Activated T-helper 2 cell treated with anti-CD3 and anti-CD28 coated beads, Interferon-gamma antibody, Interleukin-2, Interleukin-4, amounts not matched to agents 10 μg/mL and 5 μg/mL and 100 μg/mL, durations not matched to agents 14 hours and 24 hours and 36 hours (primary cell): ENCODE data around the gene SLC25A45. TPM values are rescaled to one million over a fixed set of nuclear protein-coding genes. Genes with fewer than 3 reads are reported as not detected.

Source experiments
- DNase-seq: peaks from one replicate; pipeline ENCODE4 v3.0.0; 2021; ENCODE audit warnings: low spot score
- H3K27ac Mint-ChIP-seq: one replicate; pipeline ENCODE4 v1.8.0; 2021; ENCODE audit warnings: mixed read lengths
- H3K27me3 Mint-ChIP-seq: one replicate; pipeline ENCODE4 v1.8.0; 2021; ENCODE audit warnings: low read depth, mixed read lengths
- H3K36me3 Mint-ChIP-seq: one replicate; pipeline ENCODE4 v1.8.0; 2021; ENCODE audit warnings: low read depth, mixed read lengths
- H3K4me1 Mint-ChIP-seq: one replicate; pipeline ENCODE4 v1.8.0; 2021; ENCODE audit warnings: low read depth, mixed read lengths
- H3K4me3 Mint-ChIP-seq: one replicate; pipeline ENCODE4 v1.8.0; 2021; ENCODE audit warnings: low read depth, mild to moderate bottlenecking, moderate library complexity, mixed read lengths
- H3K9me3 Mint-ChIP-seq: one replicate; pipeline ENCODE4 v1.8.0; 2021; ENCODE audit warnings: mixed read lengths
- intact Hi-C: fragments of 100-400 bp; cut with micrococcal nuclease; formaldehyde crosslinking; loops from one replicate; pipeline ENCODE4 v1.15.1; 2023
- total RNA-seq: library from RNA; stranded (reverse); gene quantifications from 2 replicates; pipeline ENCODE4 v1.2.3, GENCODE V29; 2022

The SLC25A45 gene
- total RNA-seq, 1 donor from 2014 or later, result 16.3 TPM

- no peak for DNase-seq
- Mint-ChIP-seq H3K27ac (no peak overlapping the region), H3K9me3 (no peaks in the 10 kb centered on the region), H3K4me3 (no peak overlapping the region), H3K4me1 (peaks cover 5% of the 10 kb centered on the region), H3K27me3 (no peaks in the 10 kb centered on the region), H3K36me3 (no peaks in the 10 kb centered on the region)
- intact Hi-C loops, result no loop called here
Measured at GRCh38 chr11:65325435-65325834, 57.0 kb downstream of the SLC25A45 start.

Other genes with a start within 250 kb of the SLC25A45 start
- 40.1 and 42.2 TPM in 2 replicates for gene SYVN1, start 248.1 kb downstream of the SLC25A45 start, total RNA-seq
- gene SPDYC, start 212.4 kb downstream of the SLC25A45 start, total RNA-seq, result not detected in 2 replicates
- gene CAPN1, start 200.7 kb downstream of the SLC25A45 start, total RNA-seq, result 143 and 144 TPM in 2 replicates
- 74.5 and 74.6 TPM in 2 replicates for gene POLA2, start 120.7 kb downstream of the SLC25A45 start, total RNA-seq
- gene CDC42EP2, start 67.8 kb downstream of the SLC25A45 start, total RNA-seq, result 3.4 and 5.1 TPM in 2 replicates
- 77.0 and 78.1 TPM in 2 replicates for gene DPF2, start 48.8 kb downstream of the SLC25A45 start, total RNA-seq
- gene TIGD3, start 27.9 kb downstream of the SLC25A45 start, total RNA-seq, result 1.3 and 1.6 TPM in 2 replicates
- gene FRMD8, start 4.0 kb upstream of the SLC25A45 start, total RNA-seq, result 39.7 and 39.8 TPM in 2 replicates
- 422 and 430 TPM in 2 replicates for gene NEAT1, start 40.2 kb upstream of the SLC25A45 start, total RNA-seq
- 4,338 and 4,347 TPM in 2 replicates for gene MALAT1, start 116.4 kb upstream of the SLC25A45 start, total RNA-seq
- 94.4 and 95.8 TPM in 2 replicates for gene SCYL1, start 142.4 kb upstream of the SLC25A45 start, total RNA-seq
- gene LTBP3, start 175.7 kb upstream of the SLC25A45 start, total RNA-seq, result 85.3 and 86.4 TPM in 2 replicates
- 63.6 and 63.8 TPM in 2 replicates for gene ZNRD2, start 187.8 kb upstream of the SLC25A45 start, total RNA-seq
- 31.5 and 32.0 TPM in 2 replicates for gene FAM89B, start 189.9 kb upstream of the SLC25A45 start, total RNA-seq
- gene EHBP1L1, start 193.4 kb upstream of the SLC25A45 start, total RNA-seq, result 163 and 168 TPM in 2 replicates
- 0.78 and 2.0 TPM in 2 replicates for gene KCNK7, start 213.2 kb upstream of the SLC25A45 start, total RNA-seq
- gene MAP3K11, start 231.6 kb upstream of the SLC25A45 start, total RNA-seq, result 84.6 and 88.6 TPM in 2 replicates
- 40.1 and 43.6 TPM in 2 replicates for gene PCNX3, start 233.1 kb upstream of the SLC25A45 start, total RNA-seq